GM12874 (cell line): ENCODE measurements around the gene PIK3C2G.

Source experiments
- CTCF ChIP-seq: IDR thresholded peaks from 2 replicates; pipeline ENCODE4 v1.5.1; 2011; ENCODE audit warnings: low read depth, mild to moderate bottlenecking, control low read depth, low read length, moderate library complexity; ENCODE audit not compliant: insufficient read depth

Gene PIK3C2G

GRCh38 chr12:18482601-18483120, 221.3 kb downstream of the PIK3C2G start:
- TF ChIP-seq CTCF = no peak

DNA sequence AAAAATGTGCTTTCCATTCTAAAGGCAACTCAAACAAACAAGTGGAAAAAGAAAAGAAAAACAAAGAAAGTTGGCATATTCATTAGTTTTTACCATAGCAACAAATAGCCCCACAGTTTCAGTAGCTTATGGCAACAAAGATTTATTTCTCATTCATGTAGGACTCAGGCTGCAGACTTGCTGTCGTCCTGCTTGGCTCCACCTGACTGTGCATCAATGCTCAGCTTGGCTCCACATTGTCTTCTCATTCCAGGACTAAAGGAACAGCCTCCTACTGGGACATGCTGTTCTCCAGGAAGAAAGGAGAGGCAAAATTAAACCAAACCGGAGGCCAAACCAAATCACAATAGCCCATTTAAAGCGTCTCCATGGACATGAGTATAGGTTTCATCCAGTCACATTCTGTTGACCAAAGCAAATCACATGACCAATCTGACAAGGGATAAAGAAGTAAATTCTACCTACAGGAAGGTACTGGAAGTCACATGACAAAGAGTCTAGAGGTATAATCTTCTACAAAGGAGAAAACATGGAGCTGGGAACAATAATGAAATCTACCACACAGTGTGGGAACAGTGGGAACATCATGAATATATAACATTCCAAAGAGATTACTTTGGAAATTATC, 222.5 kb downstream of the PIK3C2G start:
- TF ChIP-seq CTCF = no peak

- TF ChIP-seq CTCF = no peak
These were observed 224.7 kb downstream of the PIK3C2G start for GRCh38 chr12:18486036-18486435.

GRCh38 chr12:18487509-18487908, 226.2 kb downstream of the PIK3C2G start:
- TF ChIP-seq CTCF = no peak

DNA sequence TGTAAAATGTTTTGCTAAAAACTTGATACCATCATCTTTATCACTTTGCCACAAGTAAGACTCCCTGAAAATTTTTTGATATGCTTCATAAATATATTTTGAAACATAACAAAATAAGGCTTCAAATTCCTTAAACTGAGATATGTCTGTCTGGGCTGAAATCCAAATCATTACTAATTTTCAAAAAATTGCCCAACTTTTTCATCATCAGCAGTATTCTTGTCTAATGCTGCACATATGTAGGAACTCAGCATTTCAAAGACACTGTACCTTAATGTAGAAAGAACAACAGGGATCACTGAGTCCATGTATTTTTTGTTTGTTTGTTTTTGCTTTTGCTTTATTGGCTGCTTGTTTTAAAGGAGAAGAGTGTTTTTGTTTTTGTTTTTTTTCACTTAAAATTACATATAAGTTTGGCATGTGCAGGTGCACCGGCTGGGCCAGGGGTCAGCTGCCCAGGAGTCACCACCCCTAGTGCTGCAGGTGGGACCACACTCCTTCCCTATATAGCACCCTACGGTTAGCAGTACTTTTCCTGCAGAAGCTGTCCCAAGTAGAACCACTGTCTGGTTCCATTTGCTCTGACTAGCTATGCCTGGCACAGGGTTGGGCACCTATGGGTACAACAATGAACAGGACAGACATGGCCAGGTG, 231.2 kb downstream of the PIK3C2G start:
- TF ChIP-seq CTCF = no peak

- TF ChIP-seq CTCF = no peak
These were observed 234.8 kb downstream of the PIK3C2G start for GRCh38 chr12:18496156-18496555.

DNA sequence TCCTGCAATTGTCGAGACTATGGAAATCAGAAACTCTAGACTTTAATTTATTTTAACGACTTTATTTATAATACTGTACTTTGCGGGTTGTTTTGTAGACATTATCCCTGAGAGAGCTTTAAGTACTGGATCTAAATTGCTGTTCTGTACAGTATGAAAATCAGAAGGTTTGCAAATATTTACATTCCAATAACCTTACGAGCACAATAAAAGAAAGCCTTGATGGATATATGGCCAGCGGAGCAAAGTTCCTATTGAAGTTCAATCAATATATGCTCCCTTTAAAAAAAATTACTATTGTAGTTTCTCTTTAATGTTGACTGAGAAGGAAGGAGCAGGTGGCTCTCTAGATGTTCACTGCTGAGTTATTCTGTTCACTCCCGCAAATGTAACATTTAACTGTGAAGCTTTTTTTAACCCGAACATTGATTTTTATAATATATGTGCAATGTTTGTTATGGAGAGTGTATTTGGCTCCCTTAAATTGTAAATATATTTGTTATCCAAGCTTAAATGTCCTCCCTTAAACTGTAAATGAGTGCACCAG, 241.2 kb downstream of the PIK3C2G start:
- no peak for TF ChIP-seq CTCF
